Astrocyte of the spinal cord (primary cell): Measurements from ENCODE around the gene PABPC1L.

Experiments
- DNase-seq: peaks from one replicate; pipeline ENCODE4 v3.0.0; 2011; ENCODE audit warnings: low read depth, low spot score
- H3K4me3 ChIP-seq: 2 replicates; pipeline ENCODE4 v1.5.1; 2011; ENCODE audit warnings: low read depth, mild to moderate bottlenecking, low read length, moderate library complexity
- CTCF ChIP-seq: IDR thresholded peaks from 2 replicates; pipeline ENCODE4 v1.5.1; 2012; ENCODE audit warnings: low read depth, mild to moderate bottlenecking, low read length, inconsistent platforms
- in situ Hi-C: cut with HindIII; loops from 2 replicates; pipeline ENCODE4 v1.10.0; 2017; ENCODE audit warnings: low sequenced_read_pairs

Gene PABPC1L

GRCh38 chr20:44901974-44902373 lies 7.9 kb upstream of the PABPC1L start:
- no peak overlapping the region for H3K4me3 ChIP-seq
- in situ Hi-C loops: no loop called here
- DNase-seq: peak; percentile 48
- no peak for TF ChIP-seq CTCF

GRCh38 chr20:44904377-44904776 lies 5.5 kb upstream of the PABPC1L start:
- in situ Hi-C loops: no loop called here
- H3K4me3 ChIP-seq: no peak overlapping the region
- no peak for TF ChIP-seq CTCF
- no peak for DNase-seq

- H3K4me3 ChIP-seq: peak overlapping the region; percentile 81
- TF ChIP-seq CTCF: no peak
- DNase-seq: no peak
- in situ Hi-C loops: no loop called here
Observed at GRCh38 chr20:44908987-44909871, 631 bp upstream of the PABPC1L start.

- in situ Hi-C loops: no loop called here
- no peak for DNase-seq
- H3K4me3 ChIP-seq: peak overlapping the region; percentile 81
- no peak for TF ChIP-seq CTCF
Observed at GRCh38 chr20:44910690-44911262, 916 bp downstream of the PABPC1L start.

GRCh38 chr20:44911264-44911921 lies 1.5 kb downstream of the PABPC1L start:
- TF ChIP-seq CTCF: peak; percentile 45
- no peak overlapping the region for H3K4me3 ChIP-seq
- in situ Hi-C loops: no loop called here
- peak; percentile 41 for DNase-seq

GRCh38 chr20:44912189-44912588 lies 2.3 kb downstream of the PABPC1L start:
- H3K4me3 ChIP-seq: no peak overlapping the region
- in situ Hi-C loops: no loop called here
- no peak for TF ChIP-seq CTCF
- no peak for DNase-seq
